Measurements from ENCODE around the gene CAMK2D.

- TF ChIP-seq CTCF (IDR thresholded peaks at IDR 0.05) (no peak), POLR2AphosphoS5 (IDR thresholded peaks at IDR 0.05; ENCODE audit: low read depth, low read length) (no peak), REST (IDR thresholded peaks at IDR 0.05; ENCODE audit: insufficient read depth in 1 of 2, low read depth in 2 of 2, low read length in 1 of 2) (no peak), SIN3A (IDR thresholded peaks at IDR 0.05; ENCODE audit: borderline replicate concordance, insufficient read depth, low read depth, low read length) (no peak), TCF7L2 (IDR thresholded peaks at IDR 0.05; ENCODE audit: low read depth, low read length) (no peak)
Measured at GRCh38 chr4:113433536-113434246, 327.8 kb downstream of the CAMK2D start.
